Measurements from ENCODE around the gene SALL1. TPM values are rescaled to one million over a fixed set of nuclear protein-coding genes. Genes with fewer than 3 reads are reported as not detected.

The SALL1 gene
- polyA plus RNA-seq, 1 of the 3 experiments (the other 2 are of a cell fraction), result 0.02 TPM

GRCh38 chr16:51133183-51133582 is 17.9 kb downstream of the SALL1 start:
- no peaks in the 10 kb centered on the region for H3K9me2 ChIP-seq
- no peaks in the 10 kb centered on the region for H3K4me1 ChIP-seq (ENCODE audit: control insufficient read depth in 1 of 2, insufficient read depth in 2 of 2, low read depth in 1 of 2, low read length in 1 of 2)
- H3K36me3 ChIP-seq (replicated peaks in 1 of 2; ENCODE audit: control insufficient read depth in 1 of 2, insufficient read depth in 2 of 2, low read length in 1 of 2), result no peaks in the 10 kb centered on the region
- no peak overlapping the region for H2AFZ ChIP-seq (ENCODE audit: low read depth)
- no peaks in the 10 kb centered on the region for H3F3A ChIP-seq (replicated peaks; ENCODE audit: insufficient read depth)
- CTCF ChIA-PET, result interaction anchor here (1.1 kb wide), 1 partner anchor 26 kb away, joined by 3 read pairs; no protein-coding TSS in a partner anchor
- H3K9ac ChIP-seq, result no peak overlapping the region
- H3K27me3 ChIP-seq (ENCODE audit: insufficient read depth), result no peaks in the 10 kb centered on the region
- 17% methylated on average over 9 of the region's 9 CpGs for WGBS (ENCODE audit: low lambda C conversion rate)
- H3K4me2 ChIP-seq, result no peak overlapping the region
- no peaks in the 10 kb centered on the region for H3K79me2 ChIP-seq (ENCODE audit: insufficient read depth)
- no peaks in the 10 kb centered on the region for H4K20me1 ChIP-seq (ENCODE audit: insufficient read depth)
- H3K27ac ChIP-seq (ENCODE audit: low read depth in 2 of 2, low read length in 1 of 2), result no peak overlapping the region
- no peak for DNase-seq
- POLR2A ChIA-PET, result no interaction called here
- TF ChIP-seq YY1 (IDR thresholded peaks at IDR 0.05; ENCODE audit: low read depth) (no peak), RFX5 (IDR thresholded peaks at IDR 0.05; ENCODE audit: low read length) (no peak), PBX3 (IDR thresholded peaks at IDR 0.05) (no peak)
- TF ChIP-seq, protein P1, sequence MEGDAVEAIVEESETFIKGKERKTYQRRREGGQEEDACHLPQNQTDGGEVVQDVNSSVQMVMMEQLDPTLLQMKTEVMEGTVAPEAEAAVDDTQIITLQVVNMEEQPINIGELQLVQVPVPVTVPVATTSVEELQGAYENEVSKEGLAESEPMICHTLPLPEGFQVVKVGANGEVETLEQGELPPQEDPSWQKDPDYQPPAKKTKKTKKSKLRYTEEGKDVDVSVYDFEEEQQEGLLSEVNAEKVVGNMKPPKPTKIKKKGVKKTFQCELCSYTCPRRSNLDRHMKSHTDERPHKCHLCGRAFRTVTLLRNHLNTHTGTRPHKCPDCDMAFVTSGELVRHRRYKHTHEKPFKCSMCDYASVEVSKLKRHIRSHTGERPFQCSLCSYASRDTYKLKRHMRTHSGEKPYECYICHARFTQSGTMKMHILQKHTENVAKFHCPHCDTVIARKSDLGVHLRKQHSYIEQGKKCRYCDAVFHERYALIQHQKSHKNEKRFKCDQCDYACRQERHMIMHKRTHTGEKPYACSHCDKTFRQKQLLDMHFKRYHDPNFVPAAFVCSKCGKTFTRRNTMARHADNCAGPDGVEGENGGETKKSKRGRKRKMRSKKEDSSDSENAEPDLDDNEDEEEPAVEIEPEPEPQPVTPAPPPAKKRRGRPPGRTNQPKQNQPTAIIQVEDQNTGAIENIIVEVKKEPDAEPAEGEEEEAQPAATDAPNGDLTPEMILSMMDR (IDR thresholded peaks at IDR 0.05), result no peak
- TF ChIP-seq, protein P2, sequence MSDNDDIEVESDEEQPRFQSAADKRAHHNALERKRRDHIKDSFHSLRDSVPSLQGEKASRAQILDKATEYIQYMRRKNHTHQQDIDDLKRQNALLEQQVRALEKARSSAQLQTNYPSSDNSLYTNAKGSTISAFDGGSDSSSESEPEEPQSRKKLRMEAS (IDR thresholded peaks at IDR 0.05; ENCODE audit: low read depth), result no peak
- H3K9me3 ChIP-seq, result no peaks in the 10 kb centered on the region
- no peak overlapping the region for H3K4me3 ChIP-seq (ENCODE audit: low read depth in 2 of 2, low read length in 1 of 2)

DNA sequence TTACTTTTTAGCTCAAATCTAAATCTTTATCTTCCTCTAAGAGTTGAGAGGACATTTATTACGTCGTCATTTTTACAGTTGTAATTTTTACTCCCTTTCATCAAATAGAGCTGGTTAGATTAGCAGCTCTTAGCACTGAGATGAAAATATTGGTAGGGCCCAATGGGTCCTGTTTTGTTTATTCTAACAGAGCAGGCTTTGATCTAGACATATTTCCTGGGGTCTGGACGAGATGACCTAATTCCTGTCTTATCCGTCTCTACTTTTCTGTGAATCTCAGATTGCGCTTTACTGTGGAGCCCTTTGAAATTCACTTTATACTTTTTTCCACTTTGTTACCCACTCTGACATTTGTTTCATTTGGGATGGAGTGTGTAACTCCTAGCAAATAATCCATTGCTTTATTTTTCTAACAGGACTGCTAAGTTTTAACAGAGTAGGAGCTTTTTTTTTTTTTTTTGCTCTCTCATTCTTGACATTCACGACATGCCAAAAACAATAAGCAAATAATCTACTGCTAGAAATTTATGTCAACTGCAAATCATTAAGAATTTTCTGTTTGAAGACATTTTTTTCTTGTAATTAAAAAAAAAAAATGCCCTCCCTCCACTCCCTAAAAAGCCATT is 18.5 kb downstream of the SALL1 start:
- H3K9ac ChIP-seq, result no peak overlapping the region
- no peaks in the 10 kb centered on the region for H3F3A ChIP-seq (replicated peaks; ENCODE audit: insufficient read depth)
- H3K4me3 ChIP-seq (ENCODE audit: low read depth in 2 of 2, low read length in 1 of 2), result no peak overlapping the region
- no peaks in the 10 kb centered on the region for H3K4me1 ChIP-seq (ENCODE audit: control insufficient read depth in 1 of 2, insufficient read depth in 2 of 2, low read depth in 1 of 2, low read length in 1 of 2)
- H3K27me3 ChIP-seq (ENCODE audit: insufficient read depth), result no peaks in the 10 kb centered on the region
- no peaks in the 10 kb centered on the region for H3K79me2 ChIP-seq (ENCODE audit: insufficient read depth)
- no peaks in the 10 kb centered on the region for H3K9me3 ChIP-seq
- no peak overlapping the region for H2AFZ ChIP-seq (ENCODE audit: low read depth)
- ChIA-PET POLR2A (no interaction called here), CTCF (interaction anchor here (1.1 kb wide), 1 partner anchor 26 kb away, joined by 3 read pairs; no protein-coding TSS in a partner anchor)
- H4K20me1 ChIP-seq (ENCODE audit: insufficient read depth), result no peaks in the 10 kb centered on the region
- no peak for TF ChIP-seq SIN3A (IDR thresholded peaks at IDR 0.05; ENCODE audit: borderline replicate concordance, low read depth, low read length)
- TF ChIP-seq, protein P2 (IDR thresholded peaks at IDR 0.05; ENCODE audit: low read depth), result no peak
- no peak for TF ChIP-seq FOXJ3 (CRISPR knock-in tag; IDR thresholded peaks at IDR 0.05)
- no peak for TF ChIP-seq NRF1 (IDR thresholded peaks at IDR 0.05; ENCODE audit: low read depth, low read length)
- no peak for TF ChIP-seq RAD21 (IDR thresholded peaks at IDR 0.05; ENCODE audit: low read length)
- no peak for TF ChIP-seq EZH2phosphoT487 (IDR thresholded peaks at IDR 0.05; ENCODE audit: borderline replicate concordance, low read depth)
- no peak for TF ChIP-seq RXRA (IDR thresholded peaks at IDR 0.05; ENCODE audit: borderline replicate concordance, low read depth)
- no peak for TF ChIP-seq POLR2AphosphoS5 (IDR thresholded peaks at IDR 0.05; ENCODE audit: low read depth, low read length)
- no peak for TF ChIP-seq TEAD4 (IDR thresholded peaks at IDR 0.05; ENCODE audit: borderline replicate concordance, insufficient read depth)
- no peak for TF ChIP-seq EP300 (IDR thresholded peaks at IDR 0.05; ENCODE audit: borderline replicate concordance in 1 of 2, low read depth in 1 of 2, low read length in 1 of 2)
- DNase-seq, result no peak
- no peak overlapping the region for H3K4me2 ChIP-seq
- no peak overlapping the region for H3K27ac ChIP-seq (ENCODE audit: low read depth in 2 of 2, low read length in 1 of 2)
- 22% methylated on average over 6 of the region's 6 CpGs for WGBS (ENCODE audit: low lambda C conversion rate)
- H3K9me2 ChIP-seq, result no peaks in the 10 kb centered on the region
- no peaks in the 10 kb centered on the region for H3K36me3 ChIP-seq (replicated peaks in 1 of 2; ENCODE audit: control insufficient read depth in 1 of 2, insufficient read depth in 2 of 2, low read length in 1 of 2)
